K562 (cell line): ENCODE measurements around the gene SH3BP5. TPM values are rescaled to one million over a fixed set of nuclear protein-coding genes. Genes with fewer than 3 reads are reported as not detected.

Experiments
- AFF4 ChIP-seq: sonication (generic); formaldehyde crosslinking; IDR thresholded peaks from 2 replicates; pipeline ENCODE4 v1.8.0; 2023; ENCODE audit warnings: mild to moderate bottlenecking, missing genetic modification reagents
- ASH1L ChIP-seq: fragments of 450-650 bp; IDR thresholded peaks from 2 replicates; pipeline ENCODE4 v1.6.1; 2018; ENCODE audit warnings: borderline replicate concordance, mild to moderate bottlenecking, low read depth; ENCODE audit not compliant: partially characterized antibody
- FOXJ2 ChIP-seq: fragments of 200-800 bp; sonication (Bioruptor generic); IDR thresholded peaks from 2 replicates; pipeline ENCODE4 v1.6.1; 2016; ENCODE audit warnings: missing genetic modification characterization, missing compliant biosample characterization
- HMBOX1 ChIP-seq: sonication (generic); IDR thresholded peaks from 2 replicates; pipeline ENCODE4 v1.6.1; 2016
- L3MBTL2 ChIP-seq: fragments of 450-650 bp; IDR thresholded peaks from 2 replicates; pipeline ENCODE4 v1.6.1; 2016; ENCODE audit warnings: mild to moderate bottlenecking, moderate library complexity
- NONO ChIP-seq, 2 experiments: fragments of 200-400 bp in 1 of 2; fragments of 450-650 bp in 1 of 2; formaldehyde crosslinking in 1 of 2; IDR thresholded peaks; 2 replicates each; pipeline ENCODE4 v1.6.1; 2017; ENCODE audit warnings: low read depth in 2 of 2, mild to moderate bottlenecking in 2 of 2, moderate library complexity in 2 of 2, low read length in 1 of 2
- PCBP1 ChIP-seq: fragments of 200-400 bp; formaldehyde crosslinking; IDR thresholded peaks from 2 replicates; pipeline ENCODE4 v1.6.1; 2018; ENCODE audit warnings: mild to moderate bottlenecking, low read depth, low read length; ENCODE audit not compliant: poor library complexity, severe bottlenecking
- PHB2 ChIP-seq: fragments of 450-650 bp; IDR thresholded peaks from 2 replicates; pipeline ENCODE4 v1.6.1; 2017; ENCODE audit warnings: low read depth
- POLR2AphosphoS5 ChIP-seq: IDR thresholded peaks from 2 replicates; pipeline ENCODE4 v1.6.1; 2011; ENCODE audit warnings: mild to moderate bottlenecking, low read depth, low read length, moderate library complexity; ENCODE audit not compliant: control insufficient read depth, insufficient read depth
- PRPF4 ChIP-seq: fragments of 200-400 bp; formaldehyde crosslinking; IDR thresholded peaks from one replicate; pipeline ENCODE4 v1.6.1; 2017; ENCODE audit warnings: low read length, low read depth, mild to moderate bottlenecking; ENCODE audit not compliant: insufficient read depth, poor library complexity, severe bottlenecking
- PTBP1 ChIP-seq: fragments of 200-400 bp; formaldehyde crosslinking; IDR thresholded peaks from 2 replicates; pipeline ENCODE4 v1.6.1; 2017; ENCODE audit warnings: low read depth, low read length
- PYGO2 ChIP-seq: fragments of 450-650 bp; IDR thresholded peaks from 2 replicates; pipeline ENCODE4 v1.6.1; 2016; ENCODE audit warnings: mild to moderate bottlenecking, missing genetic modification characterization, moderate library complexity, missing compliant biosample characterization
- RB1 ChIP-seq: fragments of 450-650 bp; IDR thresholded peaks from 2 replicates; pipeline ENCODE4 v1.6.1; 2017; ENCODE audit warnings: low read depth, mild to moderate bottlenecking
- RHOXF2B ChIP-seq: fragments of 250-450 bp; sonication (Bioruptor Pico); conservative IDR thresholded peaks from 2 replicates; pipeline ENCODE4 v1.5.1; 2021
- RNF2 ChIP-seq: sonication (generic); IDR thresholded peaks from 2 replicates; pipeline ENCODE4 v1.6.1; 2016
- SIN3A ChIP-seq, 2 experiments: fragments of 150-350 bp in 1 of 2; IDR thresholded peaks; 2 replicates each; pipeline ENCODE4 v1.6.1; 2011 to 2016; ENCODE audit warnings: borderline replicate concordance in 2 of 2, low read depth in 2 of 2, low read length in 2 of 2, mild to moderate bottlenecking in 2 of 2, moderate library complexity in 2 of 2; ENCODE audit not compliant: control insufficient read depth in 1 of 2
- SIX5 ChIP-seq, 2 experiments: IDR thresholded peaks; 2 replicates each; pipeline ENCODE4 v1.6.1; 2011; ENCODE audit warnings: low read length in 2 of 2, borderline replicate concordance in 1 of 2, low read depth in 1 of 2, mild to moderate bottlenecking in 1 of 2, moderate library complexity in 1 of 2; ENCODE audit not compliant: insufficient read depth in 1 of 2
- SMARCA5 ChIP-seq: fragments of 450-650 bp; IDR thresholded peaks from 2 replicates; pipeline ENCODE4 v1.6.1; 2016
- SP2 ChIP-seq: IDR thresholded peaks from 2 replicates; pipeline ENCODE4 v1.6.1; 2011; ENCODE audit warnings: mild to moderate bottlenecking, low read depth, low read length, moderate library complexity; ENCODE audit not compliant: poor library complexity, severe bottlenecking; ENCODE audit errors: extremely low read depth
- TRIM28 ChIP-seq: fragments of 450-650 bp; IDR thresholded peaks from 2 replicates; pipeline ENCODE4 v1.6.1; 2017
- ZNF143 ChIP-seq: sonication (generic); formaldehyde crosslinking; IDR thresholded peaks from 2 replicates; pipeline ENCODE4 v1.9.0; 2022; ENCODE audit warnings: mild to moderate bottlenecking, missing genetic modification reagents
- ZNF316 ChIP-seq: fragments of 450-650 bp; IDR thresholded peaks from 2 replicates; pipeline ENCODE4 v1.6.1; 2016
- polyA plus RNA-seq, 8 experiments: library from polyadenylated mRNA; depleted of rRNA in 4 of 8; stranded (reverse) in 5 of 8; unstranded in 3 of 8; fragments of >200 nt; fragmentation: Nextera tagmentation in 2 of 8; fragmentation: Illumina TruSeq in 1 of 8; extraction: Ambion mirVana in 2 of 8; extraction: Trizol in 1 of 8; gene quantifications; 2 replicates each; pipeline versions ENCODE4 v1.2.1 to v1.2.3, GENCODE V29; 2011 to 2014; ENCODE audit warnings: inconsistent platforms in 1 of 8, missing spikeins in 1 of 8
- total RNA-seq, 7 experiments: library from RNA; depleted of rRNA in 6 of 7; stranded (reverse); fragments of >200 nt in 6 of 7; fragmentation: Illumina TruSeq in 2 of 7; extraction: Trizol in 2 of 7; gene quantifications; 2 replicates each; pipeline versions ENCODE4 v1.2.1 to v1.2.3, GENCODE V29; 2011 to 2021; ENCODE audit warnings: low replicate concordance in 1 of 7
- TF ChIP-seq, protein P1 (sequence below): sonication (generic); formaldehyde crosslinking; IDR thresholded peaks from 2 replicates; pipeline ENCODE4 v1.8.0; 2022; ENCODE audit warnings: missing genetic modification reagents, mild to moderate bottlenecking, borderline replicate concordance

Gene SH3BP5
- total and polyA plus RNA-seq, 9 of the 15 experiments (the other 6 are each of a cell fraction or from before 2014, with no cell fraction given), result 2.9 to 29.0 (median 14.9) TPM

DNA sequence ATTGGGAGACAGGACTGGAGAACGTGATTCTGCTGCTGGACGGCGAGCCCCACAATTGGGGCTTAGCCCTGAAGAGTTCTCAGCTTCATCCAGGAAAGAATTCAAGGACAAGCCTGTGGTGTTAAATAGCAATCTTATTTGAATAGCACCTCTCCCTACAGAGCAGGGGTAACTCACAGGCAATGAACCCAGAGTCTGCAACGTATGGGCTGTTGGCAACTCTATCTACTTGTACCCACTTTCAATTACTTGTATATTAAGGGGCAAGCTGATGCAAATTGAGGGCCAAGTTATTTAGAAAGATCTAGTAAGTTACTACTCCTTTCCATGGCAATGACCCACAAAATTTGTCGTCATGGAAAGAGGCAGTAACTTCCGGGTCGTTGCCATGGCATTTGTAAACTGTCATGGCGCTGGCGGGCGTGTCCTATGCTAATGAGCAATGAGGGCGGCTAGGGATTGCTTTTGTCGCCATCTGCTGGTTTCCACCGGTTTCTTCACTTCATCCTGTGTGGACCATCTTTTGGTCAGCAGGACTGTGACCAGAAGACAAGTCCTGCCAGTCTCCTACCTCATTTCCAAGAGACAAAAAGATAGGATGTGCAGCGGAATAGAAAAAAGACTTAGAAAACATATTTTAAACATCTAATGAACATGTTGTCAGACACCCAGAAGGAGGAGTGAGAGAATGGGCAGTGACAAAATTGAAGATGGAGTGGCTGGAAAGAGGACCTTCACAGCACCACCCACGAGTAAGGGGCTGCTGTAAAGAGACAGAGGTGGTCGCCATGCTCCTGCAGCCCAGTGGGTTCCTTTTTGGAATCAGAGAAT, 45.8 kb upstream of the SH3BP5 start (continued):
- TF ChIP-seq POLR2AphosphoS5 (no peak), PYGO2 (tag) (no peak), PRPF4 (no peak), FOXJ2 (peak; percentile 99), PHB2 (no peak), ZNF316 (no peak), SIX5 (IDR thresholded peaks at IDR 0.05; ENCODE audit: borderline replicate concordance in 1 of 2, insufficient read depth in 1 of 2, low read depth in 1 of 2, low read length in 2 of 2) (peak; percentile 30 to 41; a peak in 1 of 4 replicates), PCBP1 (no peak), RHOXF2B (CRISPR knock-in tag) (no peak), RNF2 (no peak; the same call in 1 of the 2 replicates), AFF4 (no peak; the same call in 1 of the 2 replicates), ASH1L (no peak), SIN3A (IDR thresholded peaks at IDR 0.05; ENCODE audit: borderline replicate concordance in 2 of 2, control insufficient read depth in 1 of 2, low read depth in 2 of 2, low read length in 2 of 2) (peak; percentile 67 to 98; a peak in 3 of 4 replicates), HMBOX1 (no peak), ZNF143 (no peak), SP2 (no peak), RB1 (peak; percentile 78; the same call in 1 of the 2 replicates), L3MBTL2 (peak; percentile 37; the same call in 1 of the 2 replicates), SMARCA5 (no peak), PTBP1 (no peak), NONO (IDR thresholded peaks at IDR 0.05; ENCODE audit: low read depth in 2 of 2, low read length in 1 of 2) (no peak), TRIM28 (no peak)
- TF ChIP-seq, protein P1, sequence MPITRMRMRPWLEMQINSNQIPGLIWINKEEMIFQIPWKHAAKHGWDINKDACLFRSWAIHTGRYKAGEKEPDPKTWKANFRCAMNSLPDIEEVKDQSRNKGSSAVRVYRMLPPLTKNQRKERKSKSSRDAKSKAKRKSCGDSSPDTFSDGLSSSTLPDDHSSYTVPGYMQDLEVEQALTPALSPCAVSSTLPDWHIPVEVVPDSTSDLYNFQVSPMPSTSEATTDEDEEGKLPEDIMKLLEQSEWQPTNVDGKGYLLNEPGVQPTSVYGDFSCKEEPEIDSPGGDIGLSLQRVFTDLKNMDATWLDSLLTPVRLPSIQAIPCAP (CRISPR knock-in tag), result no peak
